Measurements from ENCODE around the gene IQCE.

The IQCE gene, protein sequence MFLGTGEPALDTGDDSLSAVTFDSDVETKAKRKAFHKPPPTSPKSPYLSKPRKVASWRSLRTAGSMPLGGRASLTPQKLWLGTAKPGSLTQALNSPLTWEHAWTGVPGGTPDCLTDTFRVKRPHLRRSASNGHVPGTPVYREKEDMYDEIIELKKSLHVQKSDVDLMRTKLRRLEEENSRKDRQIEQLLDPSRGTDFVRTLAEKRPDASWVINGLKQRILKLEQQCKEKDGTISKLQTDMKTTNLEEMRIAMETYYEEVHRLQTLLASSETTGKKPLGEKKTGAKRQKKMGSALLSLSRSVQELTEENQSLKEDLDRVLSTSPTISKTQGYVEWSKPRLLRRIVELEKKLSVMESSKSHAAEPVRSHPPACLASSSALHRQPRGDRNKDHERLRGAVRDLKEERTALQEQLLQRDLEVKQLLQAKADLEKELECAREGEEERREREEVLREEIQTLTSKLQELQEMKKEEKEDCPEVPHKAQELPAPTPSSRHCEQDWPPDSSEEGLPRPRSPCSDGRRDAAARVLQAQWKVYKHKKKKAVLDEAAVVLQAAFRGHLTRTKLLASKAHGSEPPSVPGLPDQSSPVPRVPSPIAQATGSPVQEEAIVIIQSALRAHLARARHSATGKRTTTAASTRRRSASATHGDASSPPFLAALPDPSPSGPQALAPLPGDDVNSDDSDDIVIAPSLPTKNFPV

DNA sequence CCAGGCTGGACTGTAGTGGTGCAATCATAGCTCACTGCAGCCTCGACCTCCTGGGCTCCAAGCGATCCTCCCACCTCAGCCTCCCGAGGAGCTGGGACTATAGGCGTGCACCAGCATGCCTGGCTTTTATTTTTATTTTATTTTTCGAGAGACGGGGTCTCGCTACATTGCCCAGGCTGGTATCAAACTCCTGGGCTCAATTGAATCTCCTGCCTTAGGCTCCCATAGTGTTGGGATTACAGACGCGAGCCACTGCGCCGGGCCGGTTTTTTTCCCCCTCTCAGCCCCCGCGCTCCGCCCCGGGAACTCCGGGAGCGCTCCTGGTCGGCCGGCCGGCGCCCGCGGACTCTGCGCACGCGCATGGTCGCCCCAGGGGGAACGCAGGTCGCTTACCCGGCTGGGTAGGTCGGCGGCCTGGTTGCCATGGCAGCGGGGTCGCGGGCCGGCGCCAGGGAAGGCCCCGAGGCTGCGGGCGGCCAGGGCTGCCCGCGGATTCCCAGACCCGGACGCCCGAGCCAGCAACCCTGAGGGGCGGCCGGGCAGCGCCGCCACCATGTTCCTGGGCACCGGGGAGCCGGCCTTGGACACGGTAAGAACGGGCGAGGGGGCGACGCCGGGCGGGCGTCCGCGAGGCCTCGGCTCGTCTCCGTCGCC, at the start of gene IQCE:
Gene IQCE, plus strand, starts transcription at position 351 of the 654 bp plus-strand sequence. Its CDS starts 203 bp downstream, at position 554.
- TF ChIP-seq, protein P1, sequence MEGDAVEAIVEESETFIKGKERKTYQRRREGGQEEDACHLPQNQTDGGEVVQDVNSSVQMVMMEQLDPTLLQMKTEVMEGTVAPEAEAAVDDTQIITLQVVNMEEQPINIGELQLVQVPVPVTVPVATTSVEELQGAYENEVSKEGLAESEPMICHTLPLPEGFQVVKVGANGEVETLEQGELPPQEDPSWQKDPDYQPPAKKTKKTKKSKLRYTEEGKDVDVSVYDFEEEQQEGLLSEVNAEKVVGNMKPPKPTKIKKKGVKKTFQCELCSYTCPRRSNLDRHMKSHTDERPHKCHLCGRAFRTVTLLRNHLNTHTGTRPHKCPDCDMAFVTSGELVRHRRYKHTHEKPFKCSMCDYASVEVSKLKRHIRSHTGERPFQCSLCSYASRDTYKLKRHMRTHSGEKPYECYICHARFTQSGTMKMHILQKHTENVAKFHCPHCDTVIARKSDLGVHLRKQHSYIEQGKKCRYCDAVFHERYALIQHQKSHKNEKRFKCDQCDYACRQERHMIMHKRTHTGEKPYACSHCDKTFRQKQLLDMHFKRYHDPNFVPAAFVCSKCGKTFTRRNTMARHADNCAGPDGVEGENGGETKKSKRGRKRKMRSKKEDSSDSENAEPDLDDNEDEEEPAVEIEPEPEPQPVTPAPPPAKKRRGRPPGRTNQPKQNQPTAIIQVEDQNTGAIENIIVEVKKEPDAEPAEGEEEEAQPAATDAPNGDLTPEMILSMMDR (IDR thresholded peaks at IDR 0.05), result no peak

DNA sequence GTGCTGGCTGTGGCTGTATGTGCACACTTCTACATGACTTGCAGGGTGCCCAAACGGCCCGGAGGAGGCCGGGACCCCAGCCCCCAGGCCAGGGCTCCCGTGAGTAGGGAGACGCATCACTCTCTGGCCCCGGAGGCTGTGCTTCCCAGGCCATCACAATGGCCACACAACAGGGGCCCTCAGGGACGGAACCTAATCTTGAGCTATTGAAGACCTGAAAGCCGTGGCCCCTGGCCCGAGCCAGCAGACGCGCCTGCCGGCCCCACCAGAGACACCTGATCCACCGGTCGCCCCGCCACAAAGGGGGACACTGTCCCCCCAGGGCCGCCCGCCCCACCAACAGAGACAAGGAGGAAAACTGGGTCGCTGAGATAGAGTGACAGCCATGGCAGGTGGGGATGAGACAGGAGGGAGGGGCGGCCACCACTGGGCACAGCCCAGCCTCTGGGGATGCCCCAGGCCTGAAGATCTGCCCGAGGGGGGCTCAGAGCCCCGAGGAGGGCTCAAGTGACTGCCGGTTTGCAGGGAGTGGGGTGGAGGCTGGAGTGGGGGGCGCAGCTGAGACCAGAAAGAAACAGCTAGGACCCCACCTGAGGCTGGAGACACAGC, 49.4 kb upstream of the IQCE start:
- TF ChIP-seq, protein P1 (IDR thresholded peaks at IDR 0.05), result no peak

DNA sequence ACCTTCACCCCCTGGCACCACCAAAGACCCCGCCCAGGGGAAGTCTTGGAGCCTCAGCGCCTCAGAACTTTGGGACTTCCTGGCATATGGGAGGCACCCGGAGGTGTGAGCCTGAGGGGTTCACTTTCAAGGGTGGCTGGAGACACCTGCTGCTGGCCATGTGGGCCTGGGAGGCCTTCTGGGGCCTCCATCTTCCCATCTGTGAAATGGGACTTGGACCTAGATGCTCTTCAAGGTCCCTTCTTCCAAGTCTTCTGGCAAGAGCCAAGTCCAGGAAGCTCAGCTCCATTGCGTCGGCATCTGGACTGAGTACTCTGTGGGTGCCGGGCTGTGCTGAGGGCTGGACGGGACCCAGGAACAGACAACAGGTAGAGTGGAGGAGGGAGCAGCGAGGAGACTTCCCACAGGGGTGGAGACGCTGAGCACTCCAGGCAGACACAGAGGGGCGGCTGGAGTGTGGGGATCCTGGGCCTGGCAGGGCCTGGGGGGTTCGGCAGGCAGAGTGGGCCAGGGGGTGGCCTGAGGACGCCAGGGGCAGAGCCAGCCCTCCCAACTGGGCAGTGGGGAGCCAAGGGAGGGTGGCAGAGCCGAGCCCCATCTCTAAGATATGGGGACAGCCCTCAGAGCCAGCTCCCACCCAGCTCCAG, 48.5 kb upstream of the IQCE start:
- TF ChIP-seq, protein P1 (IDR thresholded peaks at IDR 0.05), result no peak

DNA sequence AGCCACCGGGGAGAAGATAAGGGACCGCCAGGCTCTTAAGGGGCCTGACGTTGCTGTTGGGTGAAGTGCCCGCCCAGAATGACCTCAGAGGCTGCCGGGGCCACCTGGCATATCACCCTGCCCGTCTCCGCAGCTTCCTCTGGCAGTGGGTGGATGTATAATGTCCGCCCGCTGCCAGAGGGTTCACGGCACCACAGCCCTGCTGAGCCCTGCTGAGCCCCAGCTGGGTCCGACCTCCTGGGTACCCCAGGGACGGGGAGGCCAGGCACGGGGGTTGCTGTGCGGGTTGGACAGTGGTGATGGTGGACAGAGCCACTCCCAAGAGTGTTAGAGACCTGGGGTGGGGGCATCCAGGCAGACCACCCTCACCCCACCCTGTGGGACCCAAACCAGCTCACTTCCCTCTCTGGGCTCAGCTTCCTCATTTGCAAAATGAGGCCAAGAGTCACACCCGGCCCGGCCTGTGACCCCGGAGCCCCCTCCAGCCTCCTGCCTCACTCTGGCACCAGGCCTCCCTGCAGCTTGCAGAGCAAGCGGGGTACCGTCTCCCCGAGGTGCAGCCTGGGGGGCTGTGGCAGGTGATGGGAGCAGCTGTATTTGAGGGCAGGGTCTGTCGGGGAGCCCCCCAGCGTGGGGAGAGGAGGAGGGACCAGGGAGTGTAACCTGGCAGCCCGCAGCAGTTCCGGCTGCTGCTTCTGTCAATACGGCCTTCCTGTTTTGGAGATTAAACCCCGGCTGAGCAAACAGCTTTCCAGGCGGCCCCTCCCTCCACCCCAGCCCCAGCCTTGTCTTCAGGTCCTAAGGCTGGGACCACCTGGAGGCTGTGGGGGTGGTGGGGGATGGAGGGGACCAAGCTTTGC, 47.6 kb upstream of the IQCE start:
- TF ChIP-seq, protein P1 (IDR thresholded peaks at IDR 0.05), result no peak

DNA sequence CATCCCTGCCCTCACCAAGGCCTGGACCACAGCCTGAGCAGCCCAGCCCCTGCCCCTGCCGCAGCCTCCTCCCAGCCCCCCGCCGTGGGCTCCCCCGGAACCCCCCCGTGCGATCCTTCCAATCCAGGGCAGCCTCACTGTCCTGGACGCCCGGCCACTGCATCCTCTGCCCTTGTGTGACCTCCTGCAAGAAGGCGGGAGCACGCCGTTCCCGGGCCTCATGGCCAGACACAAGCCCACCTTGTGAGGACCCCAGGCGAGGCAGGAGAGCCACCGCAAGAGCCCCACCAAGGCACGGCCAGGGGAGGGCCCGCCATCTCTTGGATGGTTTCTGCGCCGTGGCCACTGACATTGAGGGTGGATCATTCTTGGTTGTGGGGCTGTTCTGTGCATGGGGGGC, 47.0 kb upstream of the IQCE start:
- TF ChIP-seq, protein P1 (IDR thresholded peaks at IDR 0.05), result no peak

DNA sequence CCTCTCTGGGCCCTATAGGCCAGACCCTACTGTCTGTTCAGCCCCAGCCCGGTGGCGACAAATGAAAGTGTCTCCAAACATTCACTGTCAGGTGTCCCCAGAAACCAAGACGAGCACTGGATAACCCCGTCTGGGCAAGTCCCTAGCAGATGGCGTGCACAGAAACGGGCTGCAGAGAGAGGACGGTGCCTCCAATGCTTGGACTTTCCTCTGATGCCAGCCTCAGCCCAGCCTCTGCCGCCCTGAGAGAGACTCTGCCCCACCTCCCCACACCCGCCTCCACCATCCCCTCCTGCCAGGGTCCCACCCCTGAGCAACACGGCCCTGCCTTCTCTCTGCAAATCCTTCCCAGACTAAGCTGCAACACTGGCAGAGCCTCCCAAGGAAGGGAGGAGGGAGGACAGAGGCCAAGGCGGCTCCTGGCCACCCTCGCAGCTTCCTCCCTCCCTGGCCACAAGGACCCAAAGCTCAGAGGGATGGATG, 46.6 kb upstream of the IQCE start:
- TF ChIP-seq, protein P1 (IDR thresholded peaks at IDR 0.05), result no peak
